HepG2 (cell line): ENCODE data around the gene PARD3. TPM values are rescaled to one million over a fixed set of nuclear protein-coding genes. Genes with fewer than 3 reads are reported as not detected.

ENCODE experiments used
- ATAC-seq: fragments of 200-7000 bp; cut with Tn5 transposase; 3 replicates; pipeline ENCODE4 v1.9.1; 2020; ENCODE audit warnings: mild to moderate bottlenecking, moderate library complexity
- BruUV-seq: library from RNA; stranded (reverse); fragments of 400-500 nt; replicated peaks from 2 replicates; lab custom pipeline; 2021; lab: Mats Ljungman, UMichigan
- CTCF ChIA-PET: fragments of 300-600 bp; formaldehyde crosslinking; extraction: SDS; loops from one replicate; lab custom pipeline; 2021; ENCODE audit warnings: low total read pairs, inconsistent platforms, low intra/inter-chr PET ratio; lab: Yijun Ruan, JAX
- POLR2A ChIA-PET: fragments of 350-600 bp; sonication (Branson Sonifier 250); formaldehyde crosslinking; loops from one replicate; lab custom pipeline; 2020; ENCODE audit warnings: antibody characterized with exemption, inconsistent platforms; lab: Yijun Ruan, JAX
- DNase-seq: peaks from one replicate; pipeline ENCODE4 v3.0.0-alpha.2; 2015; ENCODE audit warnings: low spot score
- FAIRE-seq: peaks from 3 replicates; lab custom pipeline; 2011; peaks lifted over from hg19 to GRCh38; lab: Jason Lieb, UNC
- H2AFZ ChIP-seq: one replicate; pipeline ENCODE4 v1.6.1; 2011; ENCODE audit warnings: low read length, inconsistent platforms
- H3K27ac ChIP-seq: fragments of 300-600 bp; 3 replicates; pipeline ENCODE4 v1.8.0; 2011; ENCODE audit warnings: mixed run types, mild to moderate bottlenecking, mixed read lengths, low read length, inconsistent platforms; ENCODE audit not compliant: insufficient read depth; ENCODE audit errors: extremely low read length
- H3K27me3 ChIP-seq, 2 experiments: fragments of 200-600 bp in 1 of 2; 2 replicates in 1 of 2; 3 replicates in 1 of 2; pipeline versions ENCODE4 v1.6.0 to v1.8.0; 2011; ENCODE audit warnings: low read length in 2 of 2, mild to moderate bottlenecking in 2 of 2, moderate library complexity in 2 of 2, inconsistent platforms in 1 of 2; ENCODE audit not compliant: insufficient read depth in 2 of 2, control insufficient read depth in 1 of 2
- H3K36me3 ChIP-seq, 2 experiments: fragments of 200-600 bp in 1 of 2; replicated peaks in 1 of 2; 2 replicates in 1 of 2; 3 replicates in 1 of 2; pipeline versions ENCODE4 v1.5.1 to v1.8.0; 2011; ENCODE audit warnings: low read length in 2 of 2, inconsistent platforms in 1 of 2; ENCODE audit not compliant: insufficient read depth in 2 of 2, control insufficient read depth in 1 of 2
- H3K4me1 ChIP-seq: 2 replicates; pipeline ENCODE4 v1.5.1; 2012; ENCODE audit warnings: low read length, inconsistent platforms; ENCODE audit not compliant: insufficient read depth
- H3K4me2 ChIP-seq: 2 replicates; pipeline ENCODE4 v1.6.0; 2011; ENCODE audit warnings: low read depth, low read length, inconsistent platforms
- H3K4me3 ChIP-seq, 3 experiments: fragments of 200-600 bp in 1 of 3; sonication (generic), shearing (Covaris generic) in 1 of 3; replicated peaks in 1 of 3; 2 replicates each; pipeline ENCODE4 v1.5.1; 2011 to 2016; ENCODE audit warnings: low read length in 3 of 3, inconsistent platforms in 2 of 3, low read depth in 2 of 3, mild to moderate bottlenecking in 2 of 3, control low read depth in 1 of 3, mixed read lengths in 1 of 3; ENCODE audit not compliant: insufficient read depth in 1 of 3
- H3K79me2 ChIP-seq: one replicate; pipeline ENCODE4 v1.6.1; 2011; ENCODE audit warnings: low read length, inconsistent platforms; ENCODE audit not compliant: insufficient read depth
- H3K9ac ChIP-seq: 2 replicates; pipeline ENCODE4 v1.6.0; 2011; ENCODE audit warnings: mild to moderate bottlenecking, low read depth, low read length, inconsistent platforms; ENCODE audit not compliant: insufficient read depth
- H3K9me3 ChIP-seq: 2 replicates; pipeline ENCODE4 v1.5.1; 2012; ENCODE audit warnings: mild to moderate bottlenecking, low read length
- H4K20me1 ChIP-seq: 2 replicates; pipeline ENCODE4 v1.6.0; 2011; ENCODE audit warnings: inconsistent platforms, mild to moderate bottlenecking, low read length, moderate library complexity; ENCODE audit not compliant: insufficient read depth
- AGO2 ChIP-seq: fragments of 200-400 bp; formaldehyde crosslinking; optimal IDR thresholded peaks from 2 replicates; pipeline ENCODE3; 2017; ENCODE audit warnings: mild to moderate bottlenecking, low read depth, low read length, moderate library complexity
- FOXP1 ChIP-seq, 2 experiments: fragments of 450-650 bp in 1 of 2; IDR thresholded peaks; 2 replicates each; pipeline ENCODE4 v1.6.1; 2017 to 2018; ENCODE audit warnings: antibody characterized with exemption in 1 of 2
- HOXA9 ChIP-seq: sonication (generic); formaldehyde crosslinking; IDR thresholded peaks from 2 replicates; pipeline ENCODE4 v1.8.1; 2022; ENCODE audit warnings: missing genetic modification reagents, mild to moderate bottlenecking, moderate library complexity, borderline replicate concordance
- MAZ ChIP-seq, 2 experiments: sonication (generic) in 1 of 2; formaldehyde crosslinking in 1 of 2; IDR thresholded peaks; 2 replicates each; pipeline versions ENCODE4 v1.5.0 to v1.6.1; 2012 to 2020; ENCODE audit warnings: low read depth in 2 of 2, mild to moderate bottlenecking in 2 of 2, borderline replicate concordance in 1 of 2, improper control_type of control experiment in 1 of 2, low read length in 1 of 2, missing genetic modification reagents in 1 of 2, moderate library complexity in 1 of 2
- PREB ChIP-seq: sonication (generic); formaldehyde crosslinking; IDR thresholded peaks from 2 replicates; pipeline ENCODE4 v1.4.0; 2020; ENCODE audit warnings: missing genetic modification reagents
- ZBTB38 ChIP-seq: sonication (generic); formaldehyde crosslinking; IDR thresholded peaks from 2 replicates; pipeline ENCODE4 v1.5.1; 2020; ENCODE audit warnings: mild to moderate bottlenecking, missing genetic modification reagents
- ZNF235 ChIP-seq: sonication (generic); formaldehyde crosslinking; IDR thresholded peaks from 2 replicates; pipeline ENCODE4 v1.8.1; 2023; ENCODE audit warnings: mild to moderate bottlenecking, missing genetic modification reagents, borderline replicate concordance
- ZNF790 ChIP-seq: sonication (generic); formaldehyde crosslinking; IDR thresholded peaks from 2 replicates; pipeline ENCODE4 v1.8.0; 2022; ENCODE audit warnings: missing genetic modification reagents, mild to moderate bottlenecking, borderline replicate concordance
- WGBS: methylation state at CpG from one replicate; pipeline ENCODE4 v1.1.6; 2017; ENCODE audit warnings: low lambda C conversion rate; 5-methylcytosine and 5-hydroxymethylcytosine counted together
- in situ Hi-C: cut with HindIII; loops from 2 replicates; pipeline ENCODE4 v1.10.0; 2017; ENCODE audit warnings: low pct_unique_long_range_greater_than_20kb; ENCODE audit not compliant: extremely low pct_ligation_motif_present
- intact Hi-C: fragments of 100-400 bp; cut with micrococcal nuclease; formaldehyde crosslinking; loops from one replicate; pipeline ENCODE4 v1.10.0; 2022; ENCODE audit not compliant: unreplicated experiment
- polyA plus RNA-seq, 8 experiments: library from polyadenylated mRNA; depleted of rRNA in 3 of 8; stranded (reverse) in 7 of 8; unstranded in 1 of 8; fragments of >200 nt; fragmentation: Illumina TruSeq in 4 of 8; extraction: Trizol in 4 of 8; gene quantifications; 2 replicates each; pipeline versions ENCODE4 v1.2.1 to v1.2.3, GENCODE V29; 2011 to 2016; ENCODE audit warnings: low read depth in 4 of 8, missing spikeins in 1 of 8, mixed read lengths in 1 of 8; ENCODE audit not compliant: insufficient read depth in 1 of 8
- total RNA-seq, 5 experiments: library from RNA; depleted of rRNA; stranded (reverse); fragments of >200 nt; fragmentation: Illumina TruSeq; extraction: Trizol; gene quantifications; 2 replicates each; pipeline ENCODE4 v1.2.3, GENCODE V29; 2016; ENCODE audit warnings: low read depth in 1 of 5
- TF ChIP-seq, protein P1 (sequence below): sonication (generic); formaldehyde crosslinking; IDR thresholded peaks from 2 replicates; pipeline ENCODE4 v1.4.0; 2020; ENCODE audit warnings: mild to moderate bottlenecking, low read depth, missing genetic modification reagents
- TF ChIP-seq, protein P2 (sequence below): sonication (generic); formaldehyde crosslinking; IDR thresholded peaks from 2 replicates; pipeline ENCODE4 v1.5.0; 2020; ENCODE audit warnings: missing genetic modification reagents

PARD3 gene
- total and polyA plus RNA-seq, 2 of the 13 experiments (the other 11 are each of a cell fraction or from before 2014, with no cell fraction given): 40.9 to 60.0 TPM

DNA sequence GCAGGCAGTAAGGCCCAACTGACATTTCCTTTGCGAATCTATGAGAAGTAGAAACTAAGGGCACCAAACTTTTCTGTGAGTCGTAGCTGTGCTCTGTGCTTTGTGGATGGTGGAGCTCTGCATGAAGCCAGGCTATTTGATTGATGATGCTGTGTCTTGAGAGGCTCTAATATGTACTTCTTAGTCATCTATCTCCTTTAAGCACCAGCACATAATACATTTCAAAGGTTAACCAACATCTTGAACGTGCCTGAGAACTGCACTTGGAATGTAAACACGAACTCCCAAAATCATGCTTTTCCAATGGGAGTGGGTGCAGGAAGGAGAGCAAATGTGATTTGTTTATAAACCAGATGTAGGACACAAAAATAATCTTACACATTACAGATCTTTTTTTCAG lies 411.6 kb downstream of the PARD3 start:
- Histone ChIP-seq H3K27me3 (no peaks in the 10 kb centered on the region), H3K4me3 (no peak overlapping the region), H2AFZ (no peak overlapping the region), H3K9me3 (no peaks in the 10 kb centered on the region), H3K27ac (no peak overlapping the region), H3K4me2 (no peak overlapping the region), H4K20me1 (no peaks in the 10 kb centered on the region), H3K4me1 (peaks cover 31% of the 10 kb centered on the region), H3K79me2 (no peaks in the 10 kb centered on the region), H3K36me3 (peaks cover 3 to 4% of the 10 kb centered on the region in 2 experiments; a peak in 1 of 5 replicates), H3K9ac (no peak overlapping the region)
- ChIA-PET POLR2A (no interaction called here), CTCF (no interaction called here)
- intact Hi-C loops (no loop called here), in situ Hi-C loops (no loop called here)
- WGBS: 98% methylated on average over 4 of the region's 4 CpGs
- FAIRE-seq (no peak), ATAC-seq (no peak), DNase-seq (no peak)
- TF ChIP-seq, protein P1, sequence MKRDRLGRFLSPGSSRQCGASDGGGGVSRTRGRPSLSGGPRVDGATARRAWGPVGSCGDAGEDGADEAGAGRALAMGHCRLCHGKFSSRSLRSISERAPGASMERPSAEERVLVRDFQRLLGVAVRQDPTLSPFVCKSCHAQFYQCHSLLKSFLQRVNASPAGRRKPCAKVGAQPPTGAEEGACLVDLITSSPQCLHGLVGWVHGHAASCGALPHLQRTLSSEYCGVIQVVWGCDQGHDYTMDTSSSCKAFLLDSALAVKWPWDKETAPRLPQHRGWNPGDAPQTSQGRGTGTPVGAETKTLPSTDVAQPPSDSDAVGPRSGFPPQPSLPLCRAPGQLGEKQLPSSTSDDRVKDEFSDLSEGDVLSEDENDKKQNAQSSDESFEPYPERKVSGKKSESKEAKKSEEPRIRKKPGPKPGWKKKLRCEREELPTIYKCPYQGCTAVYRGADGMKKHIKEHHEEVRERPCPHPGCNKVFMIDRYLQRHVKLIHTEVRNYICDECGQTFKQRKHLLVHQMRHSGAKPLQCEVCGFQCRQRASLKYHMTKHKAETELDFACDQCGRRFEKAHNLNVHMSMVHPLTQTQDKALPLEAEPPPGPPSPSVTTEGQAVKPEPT (CRISPR knock-in tag): no peak
- no peak for TF ChIP-seq FOXP1 (IDR thresholded peaks at IDR 0.05)
- no peak for TF ChIP-seq FOXP1 (CRISPR knock-in tag; IDR thresholded peaks at IDR 0.05)
- TF ChIP-seq ZNF790 (CRISPR knock-in tag): no peak
- TF ChIP-seq, protein P2, sequence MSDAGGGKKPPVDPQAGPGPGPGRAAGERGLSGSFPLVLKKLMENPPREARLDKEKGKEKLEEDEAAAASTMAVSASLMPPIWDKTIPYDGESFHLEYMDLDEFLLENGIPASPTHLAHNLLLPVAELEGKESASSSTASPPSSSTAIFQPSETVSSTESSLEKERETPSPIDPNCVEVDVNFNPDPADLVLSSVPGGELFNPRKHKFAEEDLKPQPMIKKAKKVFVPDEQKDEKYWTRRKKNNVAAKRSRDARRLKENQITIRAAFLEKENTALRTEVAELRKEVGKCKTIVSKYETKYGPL: no peak
- TF ChIP-seq PREB (CRISPR knock-in tag): no peak
- TF ChIP-seq MAZ (IDR thresholded peaks at IDR 0.05; ENCODE audit: borderline replicate concordance, low read depth, low read length): no peak
- TF ChIP-seq MAZ (CRISPR knock-in tag; IDR thresholded peaks at IDR 0.05; ENCODE audit: low read depth): no peak
- TF ChIP-seq AGO2: no peak
- TF ChIP-seq HOXA9 (CRISPR knock-in tag): no peak
- no peak for TF ChIP-seq ZNF235 (CRISPR knock-in tag)
- no peak for TF ChIP-seq ZBTB38 (CRISPR knock-in tag)
- no TSS peak for BruUV-seq
